Activated CD4-positive, alpha-beta T cell treated with anti-CD3 and anti-CD28 coated beads for 24 hours (primary cell): Measurements from ENCODE around the gene LCE1B.

ENCODE experiments used
- DNase-seq, 2 donors: peaks; one replicate each; pipeline ENCODE4 v3.0.0-alpha.2; 2020; ENCODE audit warnings: low read depth in 2 of 2

Gene LCE1B, protein sequence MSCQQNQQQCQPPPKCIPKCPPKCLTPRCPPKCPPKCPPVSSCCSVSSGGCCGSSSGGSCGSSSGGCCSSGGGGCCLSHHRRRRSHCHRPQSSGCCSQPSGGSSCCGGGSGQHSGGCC

DNA sequence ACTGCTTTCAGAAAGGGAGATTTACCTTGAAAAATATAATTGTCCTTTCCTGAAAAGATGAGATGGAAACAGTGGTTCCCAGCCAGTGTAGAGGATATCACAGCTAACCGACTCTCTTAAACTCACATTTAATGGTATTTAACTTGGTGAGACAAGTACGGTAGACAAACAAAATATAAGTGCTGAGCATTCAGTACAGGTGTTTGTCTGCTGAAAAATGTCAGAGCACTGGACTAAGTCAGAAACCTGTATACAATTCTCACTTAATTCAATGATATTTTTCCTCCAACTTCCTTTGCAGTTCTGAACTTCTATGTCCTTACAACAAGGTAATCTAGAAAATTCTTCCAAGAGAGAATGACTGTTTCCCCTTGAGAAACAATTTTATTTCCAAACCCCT lies at the start of gene LCE1B:
LCE1B (plus strand) TSS at position 301 of the 400 bp plus-strand sequence. CDS start 476 bp downstream, outside the sequence.
- DNase-seq = no peak

DNA sequence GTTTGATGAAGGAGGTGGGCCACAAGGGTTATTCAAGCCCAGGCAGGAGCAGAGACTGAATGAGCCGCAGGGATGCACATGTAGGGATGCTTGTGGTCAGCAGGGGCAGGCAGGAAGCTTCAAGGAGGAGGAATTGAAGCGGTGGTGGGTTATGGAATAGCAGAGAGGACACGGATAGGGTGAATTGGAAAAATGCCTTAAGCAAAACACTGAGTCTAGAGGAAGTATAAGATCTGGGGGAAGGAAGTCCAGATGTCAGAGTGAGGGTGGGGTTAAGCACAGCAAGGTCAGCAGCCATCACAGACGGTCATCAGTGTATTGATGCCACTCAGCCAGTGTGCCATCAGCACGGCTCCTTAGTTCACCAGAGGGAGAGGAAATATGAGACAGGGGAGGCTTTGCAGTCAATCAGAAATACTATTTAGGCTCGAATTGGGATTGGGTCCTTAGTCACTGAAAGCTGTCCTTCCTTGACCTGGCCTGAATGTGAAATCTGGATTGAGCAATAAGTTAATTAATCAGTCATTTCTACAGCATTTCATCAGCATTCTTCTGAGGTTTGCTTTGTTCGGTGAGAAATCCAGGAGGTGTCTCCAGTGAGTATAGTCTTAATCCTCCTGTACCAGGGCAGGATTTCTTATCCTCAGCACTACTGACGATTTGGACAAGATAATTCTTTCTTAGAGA lies 42.8 kb upstream of the LCE1B start:
- DNase-seq = no peak

DNA sequence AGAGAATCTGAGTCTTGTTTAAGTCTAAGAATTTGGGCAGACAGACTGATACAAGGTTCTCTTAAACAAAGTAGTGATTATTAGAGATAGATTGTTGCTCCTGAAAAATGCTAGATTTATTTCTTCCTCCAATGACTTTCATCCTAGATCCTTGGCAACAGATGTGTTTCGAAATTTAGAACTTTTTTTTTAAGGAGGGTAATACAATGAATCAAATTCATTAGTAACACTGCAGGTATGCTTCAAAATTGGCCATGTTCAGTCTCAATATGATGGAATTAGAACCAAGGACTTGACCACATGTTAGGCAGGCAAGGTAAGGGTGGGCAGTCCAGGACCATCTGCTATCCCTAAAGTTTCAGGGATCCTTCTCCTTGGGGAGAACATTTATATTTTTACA lies 41.4 kb upstream of the LCE1B start:
- DNase-seq = no peak

DNA sequence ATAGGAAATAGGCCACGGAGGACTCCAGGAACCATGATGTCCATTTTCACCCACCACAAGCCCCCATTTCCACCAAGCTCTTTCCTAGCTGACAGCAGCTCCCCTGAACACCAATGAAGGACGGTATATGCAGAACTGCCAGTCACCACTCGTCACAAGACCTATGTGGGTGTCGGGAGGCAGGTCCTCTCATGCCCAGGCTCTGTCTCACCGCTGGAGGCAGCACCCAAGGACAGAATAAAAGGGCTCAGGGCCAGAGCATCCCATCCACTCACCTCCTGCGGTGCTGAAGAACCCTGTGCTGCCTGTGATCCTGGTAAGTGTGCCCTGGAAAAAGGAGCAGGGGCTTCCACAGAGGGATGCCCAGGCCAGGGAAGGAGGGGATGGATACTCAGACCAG lies 36.9 kb upstream of the LCE1B start, which contains the start of gene LCE1F:
LCE1F (plus strand) TSS at position 266 of the 400 bp plus-strand sequence. CDS start 1,232 bp downstream, outside the sequence.
- no peak for DNase-seq

DNA sequence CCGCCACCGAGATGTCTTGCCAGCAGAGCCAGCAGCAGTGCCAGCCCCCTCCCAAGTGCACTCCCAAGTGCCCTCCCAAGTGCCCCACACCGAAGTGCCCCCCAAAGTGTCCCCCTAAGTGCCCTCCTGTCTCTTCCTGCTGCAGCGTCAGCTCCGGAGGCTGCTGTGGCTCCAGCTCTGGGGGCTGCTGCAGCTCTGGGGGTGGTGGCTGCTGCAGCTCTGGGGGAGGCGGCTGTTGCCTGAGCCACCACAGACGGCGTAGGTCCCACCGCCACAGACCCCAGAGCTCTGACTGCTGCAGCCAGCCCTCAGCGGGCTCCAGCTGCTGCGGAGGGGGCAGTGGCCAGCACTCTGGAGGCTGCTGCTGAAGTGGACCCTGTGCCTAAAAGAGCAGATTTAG lies 35.4 kb upstream of the LCE1B start:
- no peak for DNase-seq

DNA sequence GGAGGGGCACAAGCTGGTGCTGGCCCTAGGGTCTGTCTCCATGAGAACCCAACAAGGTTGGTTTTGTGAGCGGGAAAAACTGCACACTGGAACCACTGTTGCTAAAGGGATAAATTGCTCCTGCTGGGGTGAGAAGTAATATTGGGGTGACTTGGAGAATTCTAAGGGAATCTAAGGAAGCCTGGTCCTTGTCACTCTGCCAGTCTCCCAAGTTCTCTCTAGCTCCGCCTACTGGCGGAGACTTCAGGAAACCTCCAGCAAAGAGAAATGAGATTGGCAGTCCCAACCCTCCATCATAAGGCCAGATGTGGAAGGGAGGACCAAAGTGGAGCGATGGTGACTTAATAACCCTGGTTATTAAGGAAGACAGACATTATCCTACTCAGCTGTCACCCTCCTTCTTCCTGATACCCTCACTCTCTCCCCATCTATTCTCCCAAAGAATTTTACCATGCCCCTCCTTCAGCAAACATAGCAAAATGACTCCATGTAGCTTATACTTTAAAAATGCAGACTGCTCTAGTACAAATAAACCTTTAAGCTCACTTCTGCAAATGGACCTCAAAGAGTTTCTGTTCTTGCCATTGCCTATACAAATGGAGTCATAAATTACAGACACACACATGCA lies 34.1 kb upstream of the LCE1B start:
- DNase-seq = no peak

DNA sequence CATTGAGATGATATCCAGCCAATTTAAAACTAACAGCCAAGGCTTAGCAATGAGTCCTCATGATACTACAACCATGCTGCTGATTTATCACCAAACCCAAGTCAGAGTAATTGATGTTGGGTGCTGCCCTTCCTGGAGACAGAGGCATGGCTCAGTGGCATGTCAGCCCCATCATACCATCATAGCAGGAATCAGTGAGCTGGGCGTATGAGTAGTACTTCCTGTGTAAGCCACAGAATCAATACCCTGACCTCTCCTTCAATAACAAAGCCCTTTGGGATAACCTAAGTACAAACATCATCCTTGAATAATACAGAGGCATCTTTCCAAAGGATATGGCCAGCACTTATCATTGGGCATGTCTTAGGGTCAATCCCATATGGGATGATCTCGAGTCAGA lies 28.7 kb upstream of the LCE1B start:
- DNase-seq = no peak

DNA sequence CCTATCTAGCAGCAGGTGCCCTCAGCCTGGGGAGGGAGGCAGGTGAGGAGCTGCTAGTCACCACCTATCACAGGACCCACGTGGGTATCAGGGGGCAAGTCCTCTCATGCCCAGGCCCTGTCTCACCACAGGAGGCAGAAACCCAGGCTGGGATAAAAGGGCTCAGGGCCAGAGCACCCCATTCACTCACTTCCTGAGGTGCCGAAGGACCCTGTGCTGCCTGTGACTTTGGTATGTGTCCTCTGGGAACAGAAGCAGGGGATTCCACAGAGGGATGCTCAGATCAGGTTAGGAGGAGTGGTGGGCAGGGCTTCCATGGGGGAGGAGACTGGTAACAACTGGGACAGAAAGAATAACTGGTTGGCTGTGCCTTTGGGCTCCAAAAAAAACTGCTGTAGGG lies 25.7 kb upstream of the LCE1B start, which contains the start of gene LCE1E:
LCE1E (plus strand) TSS at position 181 of the 400 bp plus-strand sequence. CDS start 1,043 bp downstream, outside the sequence.
- no peak for DNase-seq

DNA sequence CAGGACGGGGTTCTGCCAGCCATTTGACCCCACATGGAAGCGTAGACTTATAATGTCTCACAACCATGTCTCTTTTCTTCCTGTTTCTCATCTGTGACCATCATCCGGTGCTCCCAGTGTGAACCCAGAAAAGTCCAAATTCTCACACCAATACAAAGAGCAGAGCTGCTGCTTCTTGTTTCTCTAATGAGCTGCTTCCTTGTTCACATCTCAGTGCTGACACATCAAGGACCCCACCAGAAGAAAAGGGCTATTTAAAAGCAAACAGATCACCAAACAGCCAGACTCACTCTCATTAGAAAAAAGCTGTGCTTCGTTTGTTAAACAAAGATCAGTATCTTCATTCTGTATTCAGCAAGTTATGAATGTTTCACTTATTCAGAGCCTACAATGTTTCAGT lies 16.1 kb upstream of the LCE1B start:
- no peak for DNase-seq

DNA sequence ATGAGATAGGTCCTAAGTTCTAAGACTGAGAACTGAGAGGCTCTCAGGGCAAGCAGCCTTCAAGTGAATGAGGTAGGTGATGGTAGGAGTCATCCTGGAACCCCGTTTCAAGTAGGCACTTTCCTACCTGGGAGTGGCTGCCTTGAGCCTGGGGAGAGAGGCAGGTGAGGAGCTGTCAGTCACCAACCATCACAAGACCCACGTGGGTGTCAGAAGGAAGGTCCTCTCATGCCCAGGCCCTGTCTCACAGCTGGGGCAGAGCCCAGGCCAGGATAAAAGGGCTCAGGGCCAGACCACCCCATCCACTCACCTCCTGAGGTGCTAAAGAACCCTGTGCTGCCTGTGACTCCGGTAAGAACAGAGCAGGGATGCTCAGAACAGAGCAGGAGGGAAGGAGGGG lies 15.3 kb upstream of the LCE1B start, which contains the start of gene LCE1D:
LCE1D (plus strand) TSS at position 301 of the 400 bp plus-strand sequence. CDS start 1,074 bp downstream, outside the sequence.
- no peak for DNase-seq

DNA sequence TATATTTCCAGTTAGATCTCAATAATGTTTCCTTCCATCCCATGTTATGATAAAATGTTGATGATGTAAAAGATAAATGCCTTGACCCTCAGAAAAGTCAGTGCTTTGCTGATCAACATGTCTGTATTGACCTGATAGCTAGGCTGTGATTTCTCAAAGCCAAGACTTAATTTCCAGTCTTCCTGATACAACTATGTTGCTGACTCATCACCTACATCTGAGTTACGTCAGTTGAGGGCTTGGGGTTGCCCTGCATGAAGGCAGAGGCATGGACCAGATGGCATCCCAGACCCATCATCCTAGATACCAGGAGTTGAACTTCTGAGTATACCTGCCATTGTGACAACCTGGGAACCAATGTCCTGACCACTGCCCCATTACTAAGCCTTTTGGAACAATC lies 10.4 kb upstream of the LCE1B start:
- DNase-seq = no peak

DNA sequence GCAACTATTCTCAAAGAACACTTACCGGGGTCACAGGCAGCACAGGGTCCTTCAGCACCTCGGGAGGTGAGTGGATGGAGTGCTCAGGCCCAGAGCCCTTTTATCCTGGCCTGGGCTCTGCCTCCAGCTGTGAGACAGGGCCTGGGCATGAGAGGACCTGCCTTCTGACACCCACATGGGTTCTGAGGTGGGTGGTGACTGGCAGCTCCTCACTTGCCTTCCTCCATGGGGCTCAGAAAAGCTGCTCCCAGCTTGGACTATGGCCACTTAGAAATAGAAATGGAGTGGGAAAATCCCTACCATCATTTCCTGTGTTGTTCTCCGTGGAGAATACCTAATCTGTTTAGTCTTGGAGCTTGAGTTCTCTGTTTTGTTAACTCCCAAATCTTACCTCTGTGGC lies 5.2 kb upstream of the LCE1B start, which contains the start of gene LCE1C:
LCE1C (minus strand) TSS at position 76 of the 400 bp plus-strand sequence. CDS start 1,173 bp downstream, outside the sequence.
- no peak for DNase-seq

DNA sequence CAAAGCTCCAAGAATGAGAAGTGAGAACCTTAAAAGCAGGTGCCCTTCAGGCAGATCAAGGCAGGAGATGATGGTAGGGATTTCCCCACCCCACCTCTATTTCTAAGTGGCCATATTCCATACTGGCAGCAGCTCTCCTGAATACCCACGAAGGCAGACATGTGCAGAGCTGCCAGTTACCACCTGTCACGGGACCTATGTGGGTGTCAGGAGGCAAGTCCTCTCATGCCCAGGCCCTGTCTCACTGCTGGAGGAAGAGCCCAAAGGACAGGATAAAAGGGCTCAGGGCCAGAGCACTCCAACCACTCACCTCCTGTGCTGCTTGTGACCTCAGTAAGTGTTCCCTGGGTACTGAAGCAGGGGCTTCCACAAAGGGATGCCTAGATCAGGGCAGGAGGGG lies 721 bp upstream of the LCE1B start:
- DNase-seq = no peak

DNA sequence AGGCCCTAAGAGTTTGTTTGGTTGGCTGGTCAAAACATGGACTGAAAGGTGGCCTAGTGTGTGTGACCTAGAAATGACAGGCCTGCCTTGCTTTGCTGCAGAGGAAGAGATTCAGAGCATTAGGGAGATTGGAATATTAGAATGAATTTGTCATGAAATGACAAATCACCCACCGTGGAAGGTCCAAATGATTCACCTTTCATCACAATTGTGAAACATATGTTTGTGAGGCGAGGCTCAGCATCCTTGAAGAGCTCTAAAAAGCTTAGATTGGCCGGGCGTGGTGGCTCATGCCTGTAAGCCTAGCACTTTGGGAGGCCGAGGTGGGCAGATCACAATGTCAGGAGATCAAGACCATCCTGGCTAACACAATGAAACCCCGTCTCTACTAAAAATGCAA lies 5.5 kb downstream of the LCE1B start:
- no peak for DNase-seq

DNA sequence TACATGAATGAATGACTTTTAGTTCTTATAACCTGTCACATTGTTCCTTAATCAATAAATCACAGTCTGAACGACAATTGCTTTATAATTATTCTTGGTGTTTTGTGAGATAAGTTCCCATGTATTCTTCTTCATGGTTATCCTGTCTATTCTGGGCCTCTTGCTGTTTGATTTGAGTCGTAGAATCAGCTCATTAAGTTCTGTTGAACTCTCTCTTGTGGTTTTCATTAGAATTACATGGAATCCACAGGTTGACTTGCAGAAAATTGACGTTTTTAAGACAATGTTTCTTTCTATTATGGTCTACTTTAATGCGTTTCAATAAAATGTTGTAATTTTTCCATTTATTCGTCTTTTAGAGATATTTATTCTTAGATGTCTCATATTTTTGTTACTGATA lies 11.5 kb downstream of the LCE1B start:
- DNase-seq = no peak

DNA sequence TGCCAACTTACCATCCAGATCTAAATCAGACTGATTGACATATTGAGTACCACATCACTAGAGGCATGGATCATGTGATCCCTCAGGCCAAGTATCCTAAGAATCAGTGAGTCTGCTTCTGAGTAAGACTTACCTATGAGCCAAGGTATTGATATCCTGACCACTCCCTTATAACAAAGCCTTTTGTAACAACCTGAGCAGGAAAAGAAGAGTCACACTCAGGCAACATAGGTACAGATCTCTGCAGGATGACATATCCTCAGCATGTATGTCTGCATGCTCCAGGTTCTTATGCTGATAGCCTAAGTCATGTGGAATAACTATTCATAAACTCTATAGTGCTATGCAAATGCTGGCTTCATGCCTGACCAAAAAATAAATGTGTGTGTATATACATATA lies 13.2 kb downstream of the LCE1B start:
- no peak for DNase-seq

DNA sequence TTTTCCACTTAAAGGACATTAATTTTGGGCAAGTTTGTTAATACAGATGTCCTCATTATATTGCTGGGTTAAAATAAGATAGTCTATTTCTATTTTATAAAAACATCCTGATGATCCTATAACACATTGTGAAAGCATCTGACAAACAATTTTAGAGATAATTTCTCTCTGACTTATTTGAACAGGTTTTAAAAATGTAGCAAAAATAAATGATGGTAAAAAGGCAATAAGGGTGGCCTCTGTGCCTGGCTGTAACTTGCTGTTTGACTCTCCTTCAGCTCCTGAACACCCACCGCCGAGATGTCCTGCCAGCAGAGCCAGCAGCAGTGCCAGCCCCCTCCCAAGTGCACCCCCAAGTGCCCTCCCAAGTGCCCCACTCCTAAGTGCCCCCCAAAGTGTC lies 15.4 kb downstream of the LCE1B start, which contains the start of gene LCE1A:
LCE1A (plus strand) TSS at position 301 of the 400 bp plus-strand sequence; CDS start at position 301, 0 bp downstream.
- no peak for DNase-seq

DNA sequence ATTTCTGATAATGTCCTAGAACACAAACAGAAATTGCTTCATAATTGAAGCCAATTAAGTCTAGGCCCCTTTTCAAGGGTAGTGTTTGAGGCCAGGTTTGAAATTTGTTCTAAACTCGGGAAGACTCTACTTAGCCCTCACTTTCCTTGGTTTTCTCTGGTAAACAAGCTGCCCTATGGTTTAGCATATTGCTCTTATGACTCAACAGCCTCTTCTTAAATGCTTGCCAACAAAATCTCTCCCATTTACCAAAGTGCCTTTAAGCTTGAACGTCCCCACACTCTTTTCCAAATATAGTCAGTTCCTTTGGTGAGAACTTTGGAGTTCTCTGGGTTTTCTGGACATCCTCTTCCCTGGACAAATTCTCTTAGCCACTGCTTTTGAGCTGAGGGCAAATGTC lies 25.1 kb downstream of the LCE1B start:
- DNase-seq = no peak

DNA sequence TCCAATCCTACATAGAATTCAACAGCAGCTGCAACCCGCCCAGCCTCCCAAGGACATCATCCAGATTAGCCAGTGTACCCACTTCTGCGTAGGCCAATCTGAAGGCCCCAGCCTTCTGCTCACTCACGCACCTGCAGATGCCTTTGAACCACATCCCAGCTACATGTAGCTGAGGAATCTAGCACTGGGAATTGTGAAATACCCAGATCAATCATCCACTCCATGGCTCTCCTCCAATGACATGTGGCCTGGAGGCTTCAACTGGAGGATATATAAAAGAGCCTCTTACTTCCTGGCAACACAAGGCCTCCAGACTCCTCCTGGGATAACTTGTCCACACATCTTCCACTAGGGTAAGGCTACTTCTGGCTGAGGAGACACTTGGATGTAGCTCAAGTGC lies 30.8 kb downstream of the LCE1B start, which contains the start of gene LCE6A:
LCE6A (plus strand) TSS at position 301 of the 400 bp plus-strand sequence. CDS start 665 bp downstream, outside the sequence.
- DNase-seq = no peak

DNA sequence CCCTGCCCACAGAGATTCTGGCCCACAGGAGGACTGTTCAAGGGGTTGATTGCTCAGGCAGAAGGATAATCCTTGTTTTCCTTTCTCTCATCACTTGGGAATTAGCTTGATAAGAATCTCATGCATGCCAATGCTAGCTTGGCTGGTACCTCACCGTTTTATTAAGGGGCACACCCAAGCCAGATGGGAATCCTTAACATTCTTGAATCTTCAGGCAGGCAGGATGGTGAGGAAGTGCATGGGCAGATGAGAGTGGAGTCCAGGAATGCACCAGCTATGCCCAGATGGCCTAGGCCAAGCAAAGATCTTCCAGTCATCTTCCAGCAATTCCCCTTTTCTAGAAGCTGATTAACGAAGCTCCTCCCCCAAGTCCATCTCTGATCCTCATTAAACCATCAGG lies 43.9 kb downstream of the LCE1B start:
- no peak for DNase-seq

DNA sequence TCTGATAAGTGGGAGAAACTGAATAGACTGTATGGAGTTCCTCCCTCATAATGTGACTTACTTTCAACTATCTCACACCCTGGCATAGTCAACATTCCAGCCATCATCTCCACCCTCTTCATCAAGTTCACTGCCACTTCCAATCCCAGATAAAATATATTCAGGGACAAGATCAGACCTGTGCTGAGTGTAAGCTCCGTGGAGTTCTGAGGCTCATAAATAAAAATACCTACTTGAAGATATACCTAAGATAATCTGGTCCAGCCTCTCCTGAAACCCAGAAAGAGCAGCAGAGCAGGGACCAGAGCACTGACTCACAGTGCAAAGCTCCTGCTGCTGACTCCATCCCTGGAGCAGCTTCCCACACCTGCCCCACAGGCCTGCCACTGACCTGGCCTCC lies 46.3 kb downstream of the LCE1B start:
- DNase-seq = no peak

DNA sequence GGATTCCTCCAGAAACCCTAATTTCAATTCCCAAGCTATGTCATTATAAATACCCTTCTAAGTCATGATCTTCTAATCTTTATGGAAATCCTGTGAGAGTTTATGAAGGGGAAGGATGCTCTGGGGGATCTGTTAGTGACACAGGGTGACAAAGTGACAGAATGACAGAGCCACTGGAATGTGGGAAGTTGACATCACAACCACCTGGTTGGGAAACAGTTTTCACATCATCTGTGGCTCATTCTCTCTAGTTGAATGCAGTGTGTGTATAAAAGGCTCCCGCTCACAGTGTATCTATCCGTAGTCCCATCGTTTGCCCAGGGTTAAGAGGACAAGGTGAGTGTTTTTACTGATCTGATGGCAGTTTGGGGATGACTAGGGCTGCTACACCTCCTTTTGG lies 47.9 kb downstream of the LCE1B start, which contains the start of gene LCE7A:
LCE7A (plus strand) TSS at position 301 of the 400 bp plus-strand sequence. CDS start 702 bp downstream, outside the sequence.
- no peak for DNase-seq
